GM18868 (cell line): Measurements from ENCODE around the gene MN1.

Source experiments
- ATAC-seq: cut with Tn5 transposase; IDR thresholded peaks from one replicate; pipeline ENCODE4 v1.9.1; 2021; ENCODE audit warnings: mild to moderate bottlenecking, moderate library complexity; ENCODE audit not compliant: unreplicated experiment

Gene MN1

GRCh38 chr22:27765706-27766291, 35.8 kb downstream of the MN1 start:
- no peak for ATAC-seq

- no peak for ATAC-seq
These were observed 36.8 kb downstream of the MN1 start for GRCh38 chr22:27764722-27765236.

GRCh38 chr22:27761665-27762064, 39.9 kb downstream of the MN1 start:
- ATAC-seq, result no peak

- ATAC-seq, result no peak
These were observed 40.6 kb downstream of the MN1 start for GRCh38 chr22:27761000-27761399.

GRCh38 chr22:27760474-27760873, 41.1 kb downstream of the MN1 start:
- ATAC-seq, result no peak

GRCh38 chr22:27757928-27758525, 43.5 kb downstream of the MN1 start:
- ATAC-seq, result no peak

- ATAC-seq, result no peak
These were observed 45.3 kb downstream of the MN1 start for GRCh38 chr22:27756212-27756660.

- ATAC-seq, result no peak
These were observed 45.9 kb downstream of the MN1 start for GRCh38 chr22:27755521-27756211.

GRCh38 chr22:27754888-27755480, 46.6 kb downstream of the MN1 start:
- no peak for ATAC-seq

- ATAC-seq, result no peak
These were observed 47.2 kb downstream of the MN1 start for GRCh38 chr22:27754247-27754887.

- ATAC-seq, result no peak
These were observed 48.8 kb downstream of the MN1 start for GRCh38 chr22:27752771-27753170.

- ATAC-seq, result no peak
These were observed 49.4 kb downstream of the MN1 start for GRCh38 chr22:27752141-27752540.

- no peak for ATAC-seq
These were observed 50.1 kb downstream of the MN1 start for GRCh38 chr22:27751277-27752070.

GRCh38 chr22:27750584-27751265, 50.8 kb downstream of the MN1 start:
- ATAC-seq, result no peak

- ATAC-seq, result no peak
These were observed 51.8 kb downstream of the MN1 start for GRCh38 chr22:27749597-27750225.

GRCh38 chr22:27748751-27749191, 52.8 kb downstream of the MN1 start:
- ATAC-seq, result no peak

- no peak for ATAC-seq
These were observed 53.2 kb downstream of the MN1 start for GRCh38 chr22:27748349-27748748.

GRCh38 chr22:27747396-27748221, 53.9 kb downstream of the MN1 start:
- ATAC-seq, result no peak
